H9 (cell line): Measurements from ENCODE around the gene DAAM1. TPM values are rescaled to one million over a fixed set of nuclear protein-coding genes. Genes with fewer than 3 reads are reported as not detected.

ENCODE experiments used
- DNase-seq: peaks from one replicate; pipeline ENCODE4 v3.0.0-alpha.2; 2017
- H2AFZ ChIP-seq: one replicate; pipeline ENCODE4 v1.6.1; 2013; ENCODE audit warnings: mild to moderate bottlenecking, low read length, control low read depth, moderate library complexity
- H2AK5ac ChIP-seq: 2 replicates; pipeline ENCODE4 v1.6.1; 2013; ENCODE audit warnings: low read length, control low read depth, mixed read lengths; ENCODE audit not compliant: insufficient read length
- H2BK120ac ChIP-seq: one replicate; pipeline ENCODE4 v1.6.1; 2013; ENCODE audit warnings: low read depth, mild to moderate bottlenecking, low read length, control low read depth, inconsistent platforms; ENCODE audit not compliant: poor library complexity, severe bottlenecking
- H2BK12ac ChIP-seq: 2 replicates; pipeline ENCODE4 v1.6.1; 2013; ENCODE audit warnings: low read length, control low read depth, mixed read lengths, low read depth; ENCODE audit not compliant: insufficient read length
- H2BK15ac ChIP-seq: 2 replicates; pipeline ENCODE4 v1.6.1; 2013; ENCODE audit warnings: low read depth, low read length, control low read depth
- H2BK20ac ChIP-seq: one replicate; pipeline ENCODE4 v1.6.1; 2013; ENCODE audit warnings: low read depth, mild to moderate bottlenecking, low read length, control low read depth, inconsistent platforms; ENCODE audit not compliant: poor library complexity, severe bottlenecking
- H2BK5ac ChIP-seq: 2 replicates; pipeline ENCODE4 v1.6.1; 2013; ENCODE audit warnings: low read length, control low read depth, mixed read lengths; ENCODE audit not compliant: insufficient read length
- H3K14ac ChIP-seq: 2 replicates; pipeline ENCODE4 v1.6.1; 2013; ENCODE audit warnings: low read length, control low read depth; ENCODE audit not compliant: insufficient read depth
- H3K18ac ChIP-seq: 2 replicates; pipeline ENCODE4 v1.6.1; 2013; ENCODE audit warnings: low read depth, mild to moderate bottlenecking, mixed read lengths, low read length, control low read depth; ENCODE audit not compliant: insufficient read length
- H3K23ac ChIP-seq: 2 replicates; pipeline ENCODE4 v1.6.1; 2013; ENCODE audit warnings: low read length, control low read depth, mixed read lengths, low read depth; ENCODE audit not compliant: insufficient read length
- H3K23me2 ChIP-seq: 2 replicates; pipeline ENCODE4 v1.6.1; 2013; ENCODE audit warnings: low read depth, mild to moderate bottlenecking, mixed read lengths, low read length, control low read depth; ENCODE audit not compliant: insufficient read length, poor library complexity, severe bottlenecking
- H3K27ac ChIP-seq: 2 replicates; pipeline ENCODE4 v1.5.1; 2013; ENCODE audit warnings: low read length, control low read depth, mixed read lengths, low read depth; ENCODE audit not compliant: insufficient read length
- H3K27me3 ChIP-seq: 2 replicates; pipeline ENCODE4 v1.6.1; 2013; ENCODE audit warnings: low read length, control low read depth, inconsistent platforms; ENCODE audit not compliant: insufficient read depth
- H3K4ac ChIP-seq: 2 replicates; pipeline ENCODE4 v1.6.1; 2013; ENCODE audit warnings: low read depth, mild to moderate bottlenecking, control low read depth, inconsistent platforms, low read length, moderate library complexity
- H3K4me1 ChIP-seq: 2 replicates; pipeline ENCODE4 v1.6.1; 2013; ENCODE audit warnings: low read length, control low read depth, inconsistent platforms; ENCODE audit not compliant: insufficient read depth
- H3K4me2 ChIP-seq: 2 replicates; pipeline ENCODE4 v1.6.1; 2013; ENCODE audit warnings: low read length, control low read depth, mixed read lengths; ENCODE audit not compliant: insufficient read length, insufficient read depth
- H3K56ac ChIP-seq: 2 replicates; pipeline ENCODE4 v1.6.1; 2013; ENCODE audit warnings: low read depth, mild to moderate bottlenecking, mixed read lengths, low read length, control low read depth; ENCODE audit not compliant: insufficient read length
- H3K79me1 ChIP-seq: 2 replicates; pipeline ENCODE4 v1.6.1; 2013; ENCODE audit warnings: low read depth, mild to moderate bottlenecking, moderate library complexity, low read length, control low read depth, inconsistent platforms; ENCODE audit not compliant: insufficient read depth, poor library complexity, severe bottlenecking
- H3K79me2 ChIP-seq: 2 replicates; pipeline ENCODE4 v1.6.1; 2013; ENCODE audit warnings: low read length, control low read depth, inconsistent platforms; ENCODE audit not compliant: insufficient read depth
- H3K9ac ChIP-seq: 2 replicates; pipeline ENCODE4 v1.6.1; 2013; ENCODE audit warnings: low read length, control low read depth, mixed read lengths; ENCODE audit not compliant: insufficient read length; ENCODE audit errors: extremely low read depth
- H3K9me3 ChIP-seq: one replicate; pipeline ENCODE4 v1.6.1; 2013; ENCODE audit warnings: low read depth, low read length, inconsistent platforms; ENCODE audit not compliant: control insufficient read depth
- H3T11ph ChIP-seq: one replicate; pipeline ENCODE4 v1.6.1; 2013; ENCODE audit warnings: mild to moderate bottlenecking, low read length, control low read depth, inconsistent platforms
- H4K20me1 ChIP-seq: one replicate; pipeline ENCODE4 v1.6.1; 2013; ENCODE audit not compliant: control insufficient read depth, insufficient read length, insufficient read depth
- H4K5ac ChIP-seq: 2 replicates; pipeline ENCODE4 v1.6.1; 2013; ENCODE audit warnings: low read depth, mild to moderate bottlenecking, mixed read lengths, low read length, control low read depth; ENCODE audit not compliant: insufficient read length
- H4K8ac ChIP-seq: replicated peaks from 2 replicates; pipeline ENCODE4 v1.6.1; 2013; ENCODE audit warnings: low read length, control low read depth, mixed read lengths, low read depth; ENCODE audit not compliant: insufficient read length
- H4K91ac ChIP-seq: 2 replicates; pipeline ENCODE4 v1.6.1; 2013; ENCODE audit warnings: low read depth, mild to moderate bottlenecking, moderate library complexity, mixed read lengths, low read length, control low read depth; ENCODE audit not compliant: insufficient read length
- H3K27ac Mint-ChIP-seq, 3 experiments: 2 replicates in 2 of 3; 3 replicates in 1 of 3; pipeline ENCODE4 v1.8.0; 2020 to 2021; ENCODE audit warnings: mixed read lengths in 3 of 3, mild to moderate bottlenecking in 1 of 3, moderate library complexity in 1 of 3
- H3K27me3 Mint-ChIP-seq: 2 replicates; pipeline ENCODE4 v1.8.0; 2021; ENCODE audit warnings: low read depth, mild to moderate bottlenecking, moderate library complexity, mixed read lengths
- H3K36me3 Mint-ChIP-seq, 3 experiments: 2 replicates in 2 of 3; 3 replicates in 1 of 3; pipeline ENCODE4 v1.8.0; 2020 to 2021; ENCODE audit warnings: low read depth in 3 of 3, mixed read lengths in 3 of 3; ENCODE audit not compliant: insufficient read depth in 1 of 3
- H3K4me1 Mint-ChIP-seq, 2 experiments: 2 replicates each; pipeline ENCODE4 v1.8.0; 2020; ENCODE audit warnings: mixed read lengths in 2 of 2
- H3K4me3 Mint-ChIP-seq, 2 experiments: 2 replicates in 1 of 2; 3 replicates in 1 of 2; pipeline ENCODE4 v1.8.0; 2020 to 2021; ENCODE audit warnings: mild to moderate bottlenecking in 2 of 2, mixed read lengths in 2 of 2, moderate library complexity in 1 of 2
- H3K9me3 Mint-ChIP-seq, 2 experiments: 2 replicates in 1 of 2; 3 replicates in 1 of 2; pipeline ENCODE4 v1.8.0; 2020; ENCODE audit warnings: mild to moderate bottlenecking in 2 of 2, mixed read lengths in 2 of 2, moderate library complexity in 1 of 2
- CTCF ChIP-seq: fragments of 200-600 bp; sonication (generic); conservative IDR thresholded peaks from 3 replicates; pipeline ENCODE4 v1.8.0; 2021; ENCODE audit warnings: antibody characterized with exemption, mild to moderate bottlenecking
- WGBS: extraction: QIAGEN DNeasy Blood & Tissue Kit; methylation state at CpG from one replicate; pipeline ENCODE4 v1.1.7; 2013; ENCODE audit warnings: missing lambda C conversion rate, low lambda C conversion rate, mixed read lengths; ENCODE audit not compliant: insufficient read length; ENCODE audit errors: extremely low coverage; 5-methylcytosine and 5-hydroxymethylcytosine counted together
- total RNA-seq: library from RNA; stranded (reverse); gene quantifications from 2 replicates; pipeline ENCODE4 v1.2.1, GENCODE V29; 2021

Gene DAAM1
- total RNA-seq, 1 experiment from 2014 or later: 19.5 TPM

GRCh38 chr14:59394268-59394667 is 205.8 kb downstream of the DAAM1 start:
- H3K27me3 ChIP-seq: no peaks in the 10 kb centered on the region

More at GRCh38 chr14:59394268-59394667, 205.8 kb downstream of the DAAM1 start:
- H3K18ac ChIP-seq: no peak overlapping the region
- H2AFZ ChIP-seq: no peak overlapping the region
- no peak overlapping the region for H2BK120ac ChIP-seq
- no peak overlapping the region for H4K91ac ChIP-seq
- H3K23ac ChIP-seq: no peak overlapping the region
- H3K23me2 ChIP-seq: no peaks in the 10 kb centered on the region
- H2BK12ac ChIP-seq: no peak overlapping the region
- DNase-seq: no peak
- no peaks in the 10 kb centered on the region for H3K79me2 ChIP-seq
- Mint-ChIP-seq H3K27me3 (peaks cover 15% of the 10 kb centered on the region), H3K36me3 (no peaks in the 10 kb centered on the region), H3K4me1 (peaks cover 17 to 18% of the 10 kb centered on the region in 2 experiments), H3K27ac (no peak overlapping the region), H3K9me3 (no peaks in the 10 kb centered on the region; a peak in 1 of 5 replicates), H3K4me3 (no peak overlapping the region; a peak in 1 of 5 replicates)
- no peaks in the 10 kb centered on the region for H3K9me3 ChIP-seq
- no peak overlapping the region for H2BK15ac ChIP-seq
- H3K79me1 ChIP-seq: no peaks in the 10 kb centered on the region
- no peak overlapping the region for H2BK5ac ChIP-seq
- no peaks in the 10 kb centered on the region; the same call in 1 of the 2 replicates for H3K4me1 ChIP-seq
- no peak overlapping the region for H4K5ac ChIP-seq
- TF ChIP-seq CTCF: no peak
- H3K4ac ChIP-seq: no peak overlapping the region
- H3K14ac ChIP-seq: no peak overlapping the region
- no peak overlapping the region for H4K8ac ChIP-seq
- no peaks in the 10 kb centered on the region for H4K20me1 ChIP-seq
- no peak overlapping the region for H3K27ac ChIP-seq
- WGBS: no CpG with 5 or more reads among the region's 4 CpGs
- no peak overlapping the region for H2AK5ac ChIP-seq
- no peak overlapping the region for H2BK20ac ChIP-seq
- H3K4me2 ChIP-seq: no peak overlapping the region
- no peak overlapping the region for H3T11ph ChIP-seq
- H3K9ac ChIP-seq: no peak overlapping the region
- no peak overlapping the region for H3K56ac ChIP-seq
